Measurements from ENCODE around the gene HAUS3.

DNA sequence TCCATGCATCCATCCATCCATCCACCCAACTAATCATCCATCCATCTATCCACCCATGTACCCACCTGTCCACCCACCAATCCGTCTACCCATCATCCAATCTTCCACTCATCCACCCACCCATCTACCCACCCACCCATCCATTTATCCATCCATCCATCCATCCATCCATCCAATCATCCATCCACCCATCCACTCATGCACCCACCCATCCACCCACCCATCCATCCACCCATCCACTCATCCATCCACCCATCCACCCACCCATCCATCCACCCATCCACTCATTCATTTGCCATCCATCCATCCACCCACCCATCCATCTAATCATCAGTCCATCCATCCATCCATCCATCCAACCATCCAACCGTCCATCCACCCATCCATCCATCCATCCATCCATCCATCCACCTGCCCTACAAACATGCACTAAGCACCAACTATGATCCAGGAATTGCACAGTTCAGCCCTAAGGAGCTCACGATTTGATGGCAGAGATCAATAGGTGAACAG lies 41.3 kb upstream of the HAUS3 start:
- TF ChIP-seq ZNF274 (IDR thresholded peaks at IDR 0.05; ENCODE audit: low read depth, low read length), result no peak
- no peak for TF ChIP-seq YY1 (IDR thresholded peaks at IDR 0.05; ENCODE audit: insufficient read depth, insufficient read length)

Data from NT2/D1 (cell line).